Adrenal gland (tissue), 12 donors: ENCODE results near the gene CDCA7. TPM values are rescaled to one million over a fixed set of nuclear protein-coding genes. Genes with fewer than 3 reads are reported as not detected.
A peak's percentile ranks its signal among the peaks of the same experiment; 100 is the strongest.

Experiments
- DNase-seq, 7 donors: peaks; one replicate each; pipeline ENCODE4 v3.0.0-alpha.2; 2019 to 2020
- H3K27ac ChIP-seq, 5 donors: fragments of 200-600 bp; sonication (generic) in 4 of 5; 1 replicate in 3 of 5; 2 replicates in 2 of 5; pipeline versions ENCODE4 v1.5.1 to v1.8.0; 2016 to 2020; ENCODE audit warnings: mild to moderate bottlenecking in 1 of 5
- H3K27me3 ChIP-seq: fragments of 200-600 bp; 2 replicates; pipeline ENCODE4 v1.8.0; 2021
- H3K36me3 ChIP-seq, 2 donors: fragments of 200-600 bp; replicated peaks in 1 of 2; 1 replicate in 1 of 2; 2 replicates in 1 of 2; pipeline versions ENCODE4 v1.5.1 to v1.8.0; 2018 to 2022
- H3K4me1 ChIP-seq, 2 donors: fragments of 200-600 bp; replicated peaks in 1 of 2; 1 replicate in 1 of 2; 2 replicates in 1 of 2; pipeline versions ENCODE4 v1.5.1 to v1.8.0; 2018 to 2021
- H3K4me3 ChIP-seq, 4 donors: fragments of 200-600 bp; sonication (generic) in 3 of 4; one replicate each; pipeline ENCODE4 v1.5.1; 2016 to 2018
- H3K9me3 ChIP-seq, 3 donors: fragments of 200-600 bp; sonication (generic) in 1 of 3; replicated peaks in 1 of 3; 1 replicate in 2 of 3; 2 replicates in 1 of 3; pipeline versions ENCODE4 v1.5.1 to v1.8.0; 2016 to 2021
- CTCF ChIP-seq, 6 experiments: fragments of 450-650 bp in 4 of 6; fragments of 200-600 bp in 2 of 6; sonication (generic) in 1 of 6; IDR thresholded peaks; 1 replicate in 5 of 6; 2 replicates in 1 of 6; pipeline versions ENCODE4 v1.5.1 to v1.8.0; 2016 to 2021; ENCODE audit warnings: antibody characterized with exemption in 6 of 6, mild to moderate bottlenecking in 2 of 6, moderate library complexity in 1 of 6
- POLR2A ChIP-seq, 2 donors: fragments of 450-650 bp; IDR thresholded peaks; one replicate each; pipeline ENCODE4 v1.6.1; 2017; ENCODE audit warnings: antibody characterized with exemption in 2 of 2, mild to moderate bottlenecking in 2 of 2, moderate library complexity in 1 of 2
- WGBS, 4 donors: extraction: QIAGEN DNeasy Blood & Tissue Kit in 2 of 4; methylation state at CpG; one replicate each; pipeline versions ENCODE4 v1.1.5 to v1.1.7; 2013 to 2017; 5-methylcytosine and 5-hydroxymethylcytosine counted together
- intact Hi-C, 2 donors: fragments of 100-400 bp; cut with DNase I; formaldehyde crosslinking; loops; one replicate each; pipeline versions ENCODE4 v1.14.1 to v1.15.0; 2022 to 2023
- polyA plus RNA-seq, 3 donors: library from polyadenylated mRNA; stranded (reverse); fragments of 200-250 nt in 2 of 3; fragments of 350-450 nt in 1 of 3; fragmentation: Illumina TruSeq in 1 of 3; extraction: RNeasy Lipid Tissue Mini Kit (QIAGEN cat#74804) in 1 of 3; gene quantifications; one replicate each; pipeline ENCODE4 v1.2.3, GENCODE V29; 2013 to 2014
- total RNA-seq, 9 donors: library from RNA; depleted of rRNA in 4 of 9; stranded (reverse); fragments of >200 nt in 4 of 9; fragments of 120-200 nt in 1 of 9; fragmentation: NEBNext Ultra II Directional in 1 of 9; extraction: Animal tissue kit (Norgen Biotek cat#: 25700) in 1 of 9; gene quantifications; one replicate each; pipeline versions ENCODE4 v1.1.0 to v1.2.4, GENCODE V29; 2013 to 2023
- donor health status: healthy with polysubstance abuse.
- donor health status: Bipolar disorder and iron deficiency.
- donor health status: DM: yes; HTN: yes; CAD: no.
- donor health status: DM: no; HTN: no; CAD: no.
- donor health status: DM: no; HTN: no; CAD: no.
- donor health status: DM: yes; HTN: yes; CAD: no.

Gene CDCA7
- total and polyA plus RNA-seq, 12 donors: 0.14 to 4.4 (median 0.61) TPM; not detected in 1

GRCh38 chr2:173355132-173355865 lies 627 bp downstream of the CDCA7 start:
- Histone ChIP-seq H3K36me3 (no peaks in the 10 kb centered on the region), H3K27ac (no peak overlapping the region), H3K4me3 (peak overlapping the region in 1 of 4 donors; percentile 57), H3K27me3 (peaks cover 38% of the 10 kb centered on the region), H3K9me3 (no peaks in the 10 kb centered on the region), H3K4me1 (peaks cover 0 to 10% of the 10 kb centered on the region in 2 donors)
- peak in 5 of 7 donors; percentile 8 to 21 (median 14) for DNase-seq
- intact Hi-C loops: no loop called here
- TF ChIP-seq POLR2A (IDR thresholded peaks at IDR 0.05): no peak
- TF ChIP-seq CTCF (IDR thresholded peaks at IDR 0.05): no peak
- 0 to 4% (median 2%) methylated on average over 25 to 59 of the region's 59 CpGs for WGBS, 4 donors

GRCh38 chr2:173355866-173356508 lies 1.3 kb downstream of the CDCA7 start:
- peaks cover 38% of the 10 kb centered on the region for H3K27me3 ChIP-seq
- 47 to 50% (median 48%) methylated on average over 16 of the region's 16 CpGs for WGBS, 4 donors
- intact Hi-C loops: no loop called here

GRCh38 chr2:173357346-173357745 lies 2.7 kb downstream of the CDCA7 start:
- 76 to 86% (median 83%) methylated on average over 3 of the region's 3 CpGs for WGBS, 4 donors
- Histone ChIP-seq H3K9me3 (no peaks in the 10 kb centered on the region), H3K27me3 (peaks cover 38% of the 10 kb centered on the region), H3K27ac (no peak overlapping the region), H3K36me3 (no peaks in the 10 kb centered on the region), H3K4me3 (no peak overlapping the region), H3K4me1 (peaks cover 0 to 10% of the 10 kb centered on the region in 2 donors)
- no peak for TF ChIP-seq POLR2A (IDR thresholded peaks at IDR 0.05)
- no peak for TF ChIP-seq CTCF (IDR thresholded peaks at IDR 0.05)
- intact Hi-C loops: no loop called here
- DNase-seq: no peak

More at GRCh38 chr2:173355866-173356508, 1.3 kb downstream of the CDCA7 start:
- no peak overlapping the region for H3K27ac ChIP-seq
- peak overlapping the region in 1 of 4 donors; percentile 57 for H3K4me3 ChIP-seq
- no peak for TF ChIP-seq POLR2A (IDR thresholded peaks at IDR 0.05)
- no peak for TF ChIP-seq CTCF (IDR thresholded peaks at IDR 0.05)
- H3K4me1 ChIP-seq: peaks cover 0 to 10% of the 10 kb centered on the region in 2 donors
- no peaks in the 10 kb centered on the region for H3K9me3 ChIP-seq
- DNase-seq: no peak
- no peaks in the 10 kb centered on the region for H3K36me3 ChIP-seq

GRCh38 chr2:173358616-173359015 lies 3.9 kb downstream of the CDCA7 start:
- DNase-seq: no peak
- peaks cover 0 to 10% of the 10 kb centered on the region in 2 donors for H3K4me1 ChIP-seq
- H3K36me3 ChIP-seq: no peaks in the 10 kb centered on the region
- 60 to 82% (median 73%) methylated on average over 5 of the region's 5 CpGs for WGBS, 4 donors
- H3K27me3 ChIP-seq: peaks cover 26% of the 10 kb centered on the region
- no peaks in the 10 kb centered on the region for H3K9me3 ChIP-seq
- no peak overlapping the region for H3K27ac ChIP-seq
- H3K4me3 ChIP-seq: no peak overlapping the region
- TF ChIP-seq CTCF (IDR thresholded peaks at IDR 0.05) (no peak), POLR2A (IDR thresholded peaks at IDR 0.05) (no peak)
- intact Hi-C loops: no loop called here
